Measurements from ENCODE around the gene CCDC102A. TPM values are rescaled to one million over a fixed set of nuclear protein-coding genes. Genes with fewer than 3 reads are reported as not detected.

CCDC102A gene
- total RNA-seq, 6 donors from 2014 or later, result 8.2 to 41.9 (median 16.5) TPM

- Histone ChIP-seq H3K9me3 (no peaks in the 10 kb centered on the region), H3K36me3 (peaks cover 0 to 29% (median 10%) of the 10 kb centered on the region in 4 donors), H3K4me3 (no peak overlapping the region), H3K4me1 (peaks cover 16 to 28% (median 23%) of the 10 kb centered on the region in 4 donors), H3K27ac (no peak overlapping the region), H3K27me3 (no peaks in the 10 kb centered on the region)
- ATAC-seq (ENCODE audit: low FRiP score in 2 of 2), result no peak
- 86 to 92% methylated on average over 10 of the region's 10 CpGs for WGBS, 2 donors
- TF ChIP-seq POLR2AphosphoS5 (IDR thresholded peaks at IDR 0.05) (no peak), EP300 (IDR thresholded peaks at IDR 0.05) (no peak), POLR2A (IDR thresholded peaks at IDR 0.05) (no peak)
- TF ChIP-seq, protein P1, sequence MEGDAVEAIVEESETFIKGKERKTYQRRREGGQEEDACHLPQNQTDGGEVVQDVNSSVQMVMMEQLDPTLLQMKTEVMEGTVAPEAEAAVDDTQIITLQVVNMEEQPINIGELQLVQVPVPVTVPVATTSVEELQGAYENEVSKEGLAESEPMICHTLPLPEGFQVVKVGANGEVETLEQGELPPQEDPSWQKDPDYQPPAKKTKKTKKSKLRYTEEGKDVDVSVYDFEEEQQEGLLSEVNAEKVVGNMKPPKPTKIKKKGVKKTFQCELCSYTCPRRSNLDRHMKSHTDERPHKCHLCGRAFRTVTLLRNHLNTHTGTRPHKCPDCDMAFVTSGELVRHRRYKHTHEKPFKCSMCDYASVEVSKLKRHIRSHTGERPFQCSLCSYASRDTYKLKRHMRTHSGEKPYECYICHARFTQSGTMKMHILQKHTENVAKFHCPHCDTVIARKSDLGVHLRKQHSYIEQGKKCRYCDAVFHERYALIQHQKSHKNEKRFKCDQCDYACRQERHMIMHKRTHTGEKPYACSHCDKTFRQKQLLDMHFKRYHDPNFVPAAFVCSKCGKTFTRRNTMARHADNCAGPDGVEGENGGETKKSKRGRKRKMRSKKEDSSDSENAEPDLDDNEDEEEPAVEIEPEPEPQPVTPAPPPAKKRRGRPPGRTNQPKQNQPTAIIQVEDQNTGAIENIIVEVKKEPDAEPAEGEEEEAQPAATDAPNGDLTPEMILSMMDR (IDR thresholded peaks at IDR 0.05), result no peak
- no peak for DNase-seq
These were observed 20.1 kb downstream of the CCDC102A start for GRCh38 chr16:57516176-57516725.

- Histone ChIP-seq H3K4me1 (peaks cover 20 to 28% (median 22%) of the 10 kb centered on the region in 4 donors), H3K27ac (peak overlapping the region in 3 of 4 donors; percentile 28 to 67 (median 66)), H3K4me3 (no peak overlapping the region), H3K9me3 (no peaks in the 10 kb centered on the region), H3K27me3 (no peaks in the 10 kb centered on the region), H3K36me3 (peaks cover 0 to 29% (median 10%) of the 10 kb centered on the region in 4 donors)
- WGBS, 2 donors, result 68 to 69% methylated on average over 17 to 22 of the region's 23 CpGs
- TF ChIP-seq POLR2AphosphoS5 (IDR thresholded peaks at IDR 0.05) (no peak), EP300 (IDR thresholded peaks at IDR 0.05) (no peak), POLR2A (IDR thresholded peaks at IDR 0.05) (no peak)
- TF ChIP-seq, protein P1 (IDR thresholded peaks at IDR 0.05), result no peak
- peak; percentile 35 to 76 for DNase-seq
- peak in 1 of 2 donors; percentile 2 for ATAC-seq (ENCODE audit: low FRiP score in 2 of 2)
These were observed 21.4 kb downstream of the CCDC102A start for GRCh38 chr16:57514791-57515600.

DNA sequence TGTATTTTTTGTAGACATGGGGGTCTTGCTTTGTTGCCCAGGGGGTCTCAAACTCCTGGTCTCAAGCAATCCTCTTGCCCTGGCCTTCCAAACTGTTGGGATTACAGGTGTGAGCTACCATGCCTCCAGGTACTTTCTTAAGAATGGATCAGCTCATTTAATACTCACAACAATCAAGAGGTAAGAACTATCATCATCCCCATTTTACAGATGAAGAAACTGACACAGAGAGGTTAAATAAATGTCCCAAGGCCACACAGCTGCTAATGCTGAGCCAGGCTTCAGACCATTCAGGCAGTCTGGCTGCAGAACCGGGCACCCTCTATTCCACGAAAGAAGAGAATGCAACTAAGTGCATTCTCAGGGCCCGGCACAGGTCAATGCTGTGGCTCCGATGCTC, 22.0 kb downstream of the CCDC102A start:
- Histone ChIP-seq H3K9me3 (no peaks in the 10 kb centered on the region), H3K36me3 (peaks cover 0 to 29% (median 10%) of the 10 kb centered on the region in 4 donors), H3K4me3 (no peak overlapping the region), H3K27me3 (no peaks in the 10 kb centered on the region), H3K4me1 (peaks cover 16 to 28% (median 22%) of the 10 kb centered on the region in 4 donors), H3K27ac (peak overlapping the region in 3 of 4 donors; percentile 28 to 67 (median 66))
- 44 to 57% methylated on average over 4 of the region's 4 CpGs for WGBS, 2 donors
- DNase-seq (no peak), ATAC-seq (ENCODE audit: low FRiP score in 2 of 2) (no peak)
- TF ChIP-seq, protein P1 (IDR thresholded peaks at IDR 0.05), result no peak
- TF ChIP-seq EP300 (IDR thresholded peaks at IDR 0.05) (no peak), POLR2A (IDR thresholded peaks at IDR 0.05) (no peak)

GRCh38 chr16:57513371-57514102, 22.8 kb downstream of the CCDC102A start:
- H3K27ac ChIP-seq, result peak overlapping the region in 1 of 4 donors; percentile 12
- 64 to 74% methylated on average over 14 of the region's 14 CpGs for WGBS, 2 donors
- DNase-seq, result peak in 1 of 2 donors; percentile 89
- peak; percentile 42 to 74 for ATAC-seq (ENCODE audit: low FRiP score in 2 of 2)
- peaks cover 16 to 28% (median 22%) of the 10 kb centered on the region in 4 donors for H3K4me1 ChIP-seq
- H3K27me3 ChIP-seq, result no peaks in the 10 kb centered on the region
- peaks cover 0 to 25% (median 10%) of the 10 kb centered on the region in 4 donors for H3K36me3 ChIP-seq
- TF ChIP-seq POLR2AphosphoS5 (IDR thresholded peaks at IDR 0.05) (peak in 1 of 2 donors; percentile 7), POLR2A (IDR thresholded peaks at IDR 0.05) (no peak), EP300 (IDR thresholded peaks at IDR 0.05) (no peak)
- TF ChIP-seq, protein P1 (IDR thresholded peaks at IDR 0.05), result no peak
- H3K4me3 ChIP-seq, result no peak overlapping the region
- H3K9me3 ChIP-seq, result no peaks in the 10 kb centered on the region

Data from upper lobe of left lung (tissue), 6 donors.